Measurements from ENCODE around the gene MRPL16. TPM values are rescaled to one million over a fixed set of nuclear protein-coding genes. Genes with fewer than 3 reads are reported as not detected.

Gene MRPL16
- polyA plus RNA-seq, 1 donor from 2014 or later = 33.2 TPM

GRCh38 chr11:59769111-59769510 is 41.5 kb downstream of the MRPL16 start:
- H3K36me3 ChIP-seq (ENCODE audit: insufficient read depth, low read length) = no peaks in the 10 kb centered on the region
- no peaks in the 10 kb centered on the region for H3F3A ChIP-seq (ENCODE audit: insufficient read depth, low read length, poor library complexity, severe bottlenecking)
- no peak for TF ChIP-seq REST (IDR thresholded peaks at IDR 0.05; ENCODE audit: borderline replicate concordance)
- TF ChIP-seq TAF1 (IDR thresholded peaks at IDR 0.05; ENCODE audit: low read depth) = no peak
- TF ChIP-seq POLR2AphosphoS5 (IDR thresholded peaks at IDR 0.05) = no peak
- TF ChIP-seq SMC3 (conservative IDR thresholded peaks at IDR 0.05; ENCODE audit: poor library complexity) = no peak
- TF ChIP-seq EZH2 (IDR thresholded peaks at IDR 0.05; ENCODE audit: borderline replicate concordance, insufficient read depth, low read length, poor library complexity, severe bottlenecking) = no peak
- no peak for TF ChIP-seq RAD21 (conservative IDR thresholded peaks at IDR 0.05)
- TF ChIP-seq CTCF (IDR thresholded peaks at IDR 0.05; ENCODE audit: poor library complexity, severe bottlenecking) = no peak
- no peak for TF ChIP-seq MXI1 (conservative IDR thresholded peaks at IDR 0.05; ENCODE audit: poor library complexity, severe bottlenecking)
- TF ChIP-seq EP300 (conservative IDR thresholded peaks at IDR 0.05; ENCODE audit: poor library complexity, severe bottlenecking) = no peak
- no peaks in the 10 kb centered on the region for H4K20me1 ChIP-seq (ENCODE audit: insufficient read depth)
- no peak overlapping the region for H3K4me2 ChIP-seq (ENCODE audit: low read length)
- H3K27me3 ChIP-seq (ENCODE audit: insufficient read depth, low read depth, low read length) = no peaks in the 10 kb centered on the region
- no peak overlapping the region for H2AFZ ChIP-seq (ENCODE audit: low read depth, low read length)
- H3K9me3 ChIP-seq (ENCODE audit: low read length) = no peaks in the 10 kb centered on the region
- no peak overlapping the region for H3K27ac ChIP-seq (ENCODE audit: low read length)
- no peak overlapping the region for H3K4me3 ChIP-seq (ENCODE audit: low read length)
- H3K9me2 ChIP-seq (ENCODE audit: insufficient read depth, low read length) = no peaks in the 10 kb centered on the region
- H3K79me2 ChIP-seq (replicated peaks; ENCODE audit: insufficient read depth, low read length) = no peaks in the 10 kb centered on the region
- H3K9ac ChIP-seq (ENCODE audit: low read length) = no peak overlapping the region

- no peaks in the 10 kb centered on the region for H4K20me1 ChIP-seq (ENCODE audit: insufficient read depth)
- no peak overlapping the region for H3K9ac ChIP-seq (ENCODE audit: low read length)
- H3K79me2 ChIP-seq (replicated peaks; ENCODE audit: insufficient read depth, low read length) = no peaks in the 10 kb centered on the region
- no peak overlapping the region for H3K27ac ChIP-seq (ENCODE audit: low read length)
- no peak for TF ChIP-seq EZH2 (IDR thresholded peaks at IDR 0.05; ENCODE audit: borderline replicate concordance, insufficient read depth, low read length, poor library complexity, severe bottlenecking)
- TF ChIP-seq SMC3 (conservative IDR thresholded peaks at IDR 0.05; ENCODE audit: poor library complexity) = no peak
- no peak for TF ChIP-seq MXI1 (conservative IDR thresholded peaks at IDR 0.05; ENCODE audit: poor library complexity, severe bottlenecking)
- TF ChIP-seq TAF1 (IDR thresholded peaks at IDR 0.05; ENCODE audit: low read depth) = no peak
- TF ChIP-seq REST (IDR thresholded peaks at IDR 0.05; ENCODE audit: borderline replicate concordance) = no peak
- TF ChIP-seq RAD21 (conservative IDR thresholded peaks at IDR 0.05) = no peak
- TF ChIP-seq POLR2AphosphoS5 (IDR thresholded peaks at IDR 0.05) = no peak
- no peak for TF ChIP-seq CTCF (IDR thresholded peaks at IDR 0.05; ENCODE audit: poor library complexity, severe bottlenecking)
- TF ChIP-seq EP300 (conservative IDR thresholded peaks at IDR 0.05; ENCODE audit: poor library complexity, severe bottlenecking) = no peak
- H2AFZ ChIP-seq (ENCODE audit: low read depth, low read length) = no peak overlapping the region
- no peaks in the 10 kb centered on the region for H3F3A ChIP-seq (ENCODE audit: insufficient read depth, low read length, poor library complexity, severe bottlenecking)
- H3K9me2 ChIP-seq (ENCODE audit: insufficient read depth, low read length) = no peaks in the 10 kb centered on the region
- no peak overlapping the region for H3K4me2 ChIP-seq (ENCODE audit: low read length)
- no peaks in the 10 kb centered on the region for H3K9me3 ChIP-seq (ENCODE audit: low read length)
- H3K36me3 ChIP-seq (ENCODE audit: insufficient read depth, low read length) = no peaks in the 10 kb centered on the region
- no peak overlapping the region for H3K4me3 ChIP-seq (ENCODE audit: low read length)
- H3K27me3 ChIP-seq (ENCODE audit: insufficient read depth, low read depth, low read length) = no peaks in the 10 kb centered on the region
Measured at GRCh38 chr11:59767225-59767611, 43.4 kb downstream of the MRPL16 start.
